HG02759 (cell line): ENCODE results near the gene CMIP.

Experiments
- ATAC-seq: cut with Tn5 transposase; IDR thresholded peaks from one replicate; pipeline ENCODE4 v1.9.1; 2021; ENCODE audit warnings: mild to moderate bottlenecking, moderate library complexity; ENCODE audit not compliant: unreplicated experiment

The CMIP gene

GRCh38 chr16:81445966-81446906 is 1.6 kb downstream of the CMIP start:
- ATAC-seq, result no peak

GRCh38 chr16:81446907-81447268 is 2.3 kb downstream of the CMIP start:
- ATAC-seq, result no peak

GRCh38 chr16:81447383-81448101 is 2.9 kb downstream of the CMIP start:
- no peak for ATAC-seq

- no peak for ATAC-seq
Observed at GRCh38 chr16:81448154-81449131, 3.8 kb downstream of the CMIP start.

- no peak for ATAC-seq
Observed at GRCh38 chr16:81449241-81449640, 4.6 kb downstream of the CMIP start.

GRCh38 chr16:81449899-81450608 is 5.4 kb downstream of the CMIP start:
- no peak for ATAC-seq

GRCh38 chr16:81450783-81451491 is 6.3 kb downstream of the CMIP start:
- ATAC-seq, result no peak

- no peak for ATAC-seq
Observed at GRCh38 chr16:81451753-81452680, 7.4 kb downstream of the CMIP start.

GRCh38 chr16:81453091-81453728 is 8.6 kb downstream of the CMIP start:
- ATAC-seq, result no peak

GRCh38 chr16:81454044-81454443 is 9.4 kb downstream of the CMIP start:
- ATAC-seq, result no peak

GRCh38 chr16:81455006-81455405 is 10.4 kb downstream of the CMIP start:
- ATAC-seq, result no peak

GRCh38 chr16:81455720-81456494 is 11.3 kb downstream of the CMIP start:
- no peak for ATAC-seq

- no peak for ATAC-seq
Observed at GRCh38 chr16:81456523-81457325, 12.1 kb downstream of the CMIP start.

GRCh38 chr16:81457326-81458133 is 12.9 kb downstream of the CMIP start:
- ATAC-seq, result no peak

GRCh38 chr16:81458149-81458669 is 13.6 kb downstream of the CMIP start:
- ATAC-seq, result no peak
